K562 (cell line): ENCODE results near the gene SH3BP5. TPM values are rescaled to one million over a fixed set of nuclear protein-coding genes. Genes with fewer than 3 reads are reported as not detected.
A peak's percentile ranks its signal among the peaks of the same experiment; 100 is the strongest.

Experiments used
- BRF1 ChIP-seq: IDR thresholded peaks from 3 replicates; pipeline ENCODE4 v1.6.1; 2011; ENCODE audit warnings: borderline replicate concordance, mild to moderate bottlenecking; ENCODE audit not compliant: insufficient read length; ENCODE audit errors: extremely low read depth
- CHAMP1 ChIP-seq: fragments of 450-650 bp; IDR thresholded peaks from 2 replicates; pipeline ENCODE4 v1.6.1; 2016; ENCODE audit warnings: mild to moderate bottlenecking
- CHD7 ChIP-seq: fragments of 200-600 bp; sonication (generic); IDR thresholded peaks from one replicate; pipeline ENCODE4 v1.6.1; 2012; ENCODE audit warnings: mild to moderate bottlenecking, low read depth, low read length, inconsistent platforms
- EWSR1 ChIP-seq: fragments of 450-650 bp; IDR thresholded peaks from 2 replicates; pipeline ENCODE4 v1.6.1; 2018; ENCODE audit warnings: borderline replicate concordance, mild to moderate bottlenecking, low read depth, moderate library complexity; ENCODE audit not compliant: partially characterized antibody
- NFRKB ChIP-seq: fragments of 450-650 bp; IDR thresholded peaks from 2 replicates; pipeline ENCODE4 v1.6.1; 2016; ENCODE audit warnings: low read depth
- SMAD4 ChIP-seq: fragments of 250-450 bp; sonication (Bioruptor Pico); conservative IDR thresholded peaks from 2 replicates; pipeline ENCODE4 v1.8.0; 2021; ENCODE audit warnings: inconsistent platforms, mild to moderate bottlenecking, moderate library complexity
- ZNF224 ChIP-seq: sonication (generic); formaldehyde crosslinking; IDR thresholded peaks from 2 replicates; pipeline ENCODE4 v1.8.0; 2022; ENCODE audit warnings: mild to moderate bottlenecking, missing genetic modification reagents
- ZNF398 ChIP-seq: fragments of 250-450 bp; sonication (Bioruptor Pico); IDR thresholded peaks from 2 replicates; pipeline ENCODE4 v1.8.0; 2021; ENCODE audit warnings: moderate library complexity, mild to moderate bottlenecking, inconsistent platforms
- ZNF766 ChIP-seq: fragments of 200-800 bp; sonication (Bioruptor generic); conservative IDR thresholded peaks from 2 replicates; pipeline ENCODE4 v1.6.1; 2016; ENCODE audit warnings: missing genetic modification characterization, missing compliant biosample characterization
- ZNF778 ChIP-seq: fragments of 450-650 bp; formaldehyde crosslinking; IDR thresholded peaks from 2 replicates; pipeline ENCODE4 v1.4.0; 2020; ENCODE audit warnings: mild to moderate bottlenecking, moderate library complexity
- polyA plus RNA-seq, 8 experiments: library from polyadenylated mRNA; depleted of rRNA in 4 of 8; stranded (reverse) in 5 of 8; unstranded in 3 of 8; fragments of >200 nt; fragmentation: Nextera tagmentation in 2 of 8; fragmentation: Illumina TruSeq in 1 of 8; extraction: Ambion mirVana in 2 of 8; extraction: Trizol in 1 of 8; gene quantifications; 2 replicates each; pipeline versions ENCODE4 v1.2.1 to v1.2.3, GENCODE V29; 2011 to 2014; ENCODE audit warnings: inconsistent platforms in 1 of 8, missing spikeins in 1 of 8
- total RNA-seq, 7 experiments: library from RNA; depleted of rRNA in 6 of 7; stranded (reverse); fragments of >200 nt in 6 of 7; fragmentation: Illumina TruSeq in 2 of 7; extraction: Trizol in 2 of 7; gene quantifications; 2 replicates each; pipeline versions ENCODE4 v1.2.1 to v1.2.3, GENCODE V29; 2011 to 2021; ENCODE audit warnings: low replicate concordance in 1 of 7

SH3BP5 gene
- total and polyA plus RNA-seq, 9 of the 15 experiments (the other 6 are each of a cell fraction or from before 2014, with no cell fraction given) = 2.9 to 29.0 (median 14.9) TPM

- TF ChIP-seq ZNF398 (CRISPR knock-in tag) (no peak), CHD7 (no peak), NFRKB (peak; percentile 21; the same call in 1 of the 2 replicates), ZNF766 (no peak; the same call in 1 of the 2 replicates), BRF1 (no peak), ZNF224 (0 out of 2 replicates have a peak, but pooled peaks have one; percentile 55), ZNF778 (CRISPR knock-in tag) (no peak), SMAD4 (CRISPR knock-in tag) (peak; percentile 86), EWSR1 (no peak), CHAMP1 (no peak)
These were observed 63.0 kb downstream of the SH3BP5 start (continued) for GRCh38 chr3:15269091-15269989.
